Ovary (tissue), 9 donors: ENCODE results near the gene PLXDC2. TPM values are rescaled to one million over a fixed set of nuclear protein-coding genes. Genes with fewer than 3 reads are reported as not detected.
A peak's percentile ranks its signal among the peaks of the same experiment; 100 is the strongest.

Source experiments
- DNase-seq, 5 donors: peaks; one replicate each; pipeline ENCODE4 v3.0.0-alpha.2; 2019 to 2020
- H3K27ac ChIP-seq, 2 donors: fragments of 200-600 bp; one replicate each; pipeline versions ENCODE4 v1.5.1 to v1.8.0; 2019 to 2022
- H3K27me3 ChIP-seq: fragments of 200-600 bp; one replicate; pipeline ENCODE4 v1.8.0; 2022
- H3K36me3 ChIP-seq: fragments of 200-600 bp; sonication (generic); one replicate; pipeline ENCODE4 v1.5.1; 2019
- H3K4me1 ChIP-seq: one replicate; pipeline ENCODE4 v1.8.1; 2013; ENCODE audit warnings: mild to moderate bottlenecking, moderate library complexity; ENCODE audit not compliant: insufficient read depth
- H3K4me3 ChIP-seq: fragments of 200-600 bp; sonication (generic); one replicate; pipeline ENCODE4 v1.5.1; 2017
- H3K9me3 ChIP-seq, 2 donors: fragments of 200-600 bp in 1 of 2; sonication (generic) in 1 of 2; one replicate each; pipeline versions ENCODE4 v1.5.1 to v1.8.1; 2013 to 2019; ENCODE audit warnings: mild to moderate bottlenecking in 1 of 2, moderate library complexity in 1 of 2
- EP300 ChIP-seq: sonication (generic); formaldehyde crosslinking; IDR thresholded peaks from one replicate; pipeline ENCODE4 v1.6.1; 2017; ENCODE audit warnings: antibody characterized with exemption
- POLR2A ChIP-seq: fragments of 450-650 bp; IDR thresholded peaks from one replicate; pipeline ENCODE4 v1.6.1; 2017; ENCODE audit warnings: antibody characterized with exemption, mild to moderate bottlenecking, moderate library complexity
- WGBS, 3 donors: extraction: QIAGEN DNeasy Blood & Tissue Kit in 1 of 3; methylation state at CpG; one replicate each; pipeline versions ENCODE4 v1.1.5 to v1.1.7; 2013 to 2017; 5-methylcytosine and 5-hydroxymethylcytosine counted together
- intact Hi-C, 4 donors: fragments of 100-400 bp; cut with DNase I; formaldehyde crosslinking; loops; one replicate each; pipeline versions ENCODE4 v1.11.0 to v1.15.1; 2022 to 2023
- polyA plus RNA-seq, 2 donors: library from polyadenylated mRNA; stranded (reverse); fragments of 200-250 nt in 1 of 2; fragments of 350-450 nt in 1 of 2; fragmentation: Illumina TruSeq in 1 of 2; extraction: RNeasy Lipid Tissue Mini Kit (QIAGEN cat#74804) in 1 of 2; gene quantifications; one replicate each; pipeline ENCODE4 v1.2.3, GENCODE V29; 2013 to 2014
- total RNA-seq, 7 donors: library from RNA; depleted of rRNA in 2 of 7; stranded (reverse); fragments of >200 nt in 2 of 7; fragmentation: NEBNext Ultra II Directional in 3 of 7; extraction: Animal tissue kit (Norgen Biotek cat#: 25700) in 3 of 7; gene quantifications; one replicate each; pipeline versions ENCODE4 v1.1.0 to v1.2.4, GENCODE V29; 2016 to 2023
- TF ChIP-seq, protein P1 (sequence below), 3 donors: fragments of 450-650 bp in 2 of 3; fragments of 200-600 bp in 1 of 3; IDR thresholded peaks; one replicate each; pipeline versions ENCODE4 v1.5.1 to v1.8.0; 2016 to 2022; ENCODE audit warnings: antibody characterized with exemption in 3 of 3, mild to moderate bottlenecking in 1 of 3
- donor health status: DM: no; HTN: no; CAD: no; lungs with moderate emphysema.
- donor health status: DM: no; HTN: no; CAD: no.
- donor health status: Bipolar disorder and iron deficiency.
- donor health status: DM: yes; HTN: yes; CAD: no.
- donor health status: DM: no; HTN: no; CAD: no.
- donor health status: DM: yes; HTN: yes; CAD: no.

The PLXDC2 gene
- total and polyA plus RNA-seq, 9 donors = 13.6 to 76.0 (median 38.0) TPM

DNA sequence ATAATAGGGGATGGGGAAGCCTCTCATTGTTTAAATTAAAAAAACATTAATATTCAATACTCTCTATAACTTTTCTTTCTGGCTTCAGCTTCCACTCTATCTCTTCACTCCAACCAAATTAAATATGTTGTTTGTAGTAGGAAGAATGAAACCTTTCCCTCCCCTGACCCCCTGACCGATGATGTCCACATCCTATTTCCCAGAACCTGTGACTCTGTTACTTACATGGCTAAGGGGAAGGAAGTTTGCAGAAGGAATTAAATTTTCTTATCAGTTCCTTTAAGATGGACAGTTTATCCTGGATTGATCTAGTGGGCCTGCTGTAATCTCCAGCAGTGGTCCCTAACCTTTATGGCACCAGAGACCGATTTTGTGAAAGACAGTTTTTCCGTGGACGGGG lies 130.0 kb downstream of the PLXDC2 start:
- Histone ChIP-seq H3K4me1 (peaks cover 8% of the 10 kb centered on the region), H3K27ac (peak overlapping the region in 1 of 2 donors; percentile 32), H3K27me3 (no peaks in the 10 kb centered on the region), H3K9me3 (no peaks in the 10 kb centered on the region), H3K36me3 (no peaks in the 10 kb centered on the region), H3K4me3 (no peak overlapping the region)
- no peak for DNase-seq
- WGBS, 3 donors = 92 to 93% (median 92%) methylated on average over 4 of the region's 4 CpGs
- TF ChIP-seq, protein P1, sequence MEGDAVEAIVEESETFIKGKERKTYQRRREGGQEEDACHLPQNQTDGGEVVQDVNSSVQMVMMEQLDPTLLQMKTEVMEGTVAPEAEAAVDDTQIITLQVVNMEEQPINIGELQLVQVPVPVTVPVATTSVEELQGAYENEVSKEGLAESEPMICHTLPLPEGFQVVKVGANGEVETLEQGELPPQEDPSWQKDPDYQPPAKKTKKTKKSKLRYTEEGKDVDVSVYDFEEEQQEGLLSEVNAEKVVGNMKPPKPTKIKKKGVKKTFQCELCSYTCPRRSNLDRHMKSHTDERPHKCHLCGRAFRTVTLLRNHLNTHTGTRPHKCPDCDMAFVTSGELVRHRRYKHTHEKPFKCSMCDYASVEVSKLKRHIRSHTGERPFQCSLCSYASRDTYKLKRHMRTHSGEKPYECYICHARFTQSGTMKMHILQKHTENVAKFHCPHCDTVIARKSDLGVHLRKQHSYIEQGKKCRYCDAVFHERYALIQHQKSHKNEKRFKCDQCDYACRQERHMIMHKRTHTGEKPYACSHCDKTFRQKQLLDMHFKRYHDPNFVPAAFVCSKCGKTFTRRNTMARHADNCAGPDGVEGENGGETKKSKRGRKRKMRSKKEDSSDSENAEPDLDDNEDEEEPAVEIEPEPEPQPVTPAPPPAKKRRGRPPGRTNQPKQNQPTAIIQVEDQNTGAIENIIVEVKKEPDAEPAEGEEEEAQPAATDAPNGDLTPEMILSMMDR (IDR thresholded peaks at IDR 0.05) = no peak
- TF ChIP-seq EP300 (no peak), POLR2A (no peak)
- intact Hi-C loops = no loop called here

DNA sequence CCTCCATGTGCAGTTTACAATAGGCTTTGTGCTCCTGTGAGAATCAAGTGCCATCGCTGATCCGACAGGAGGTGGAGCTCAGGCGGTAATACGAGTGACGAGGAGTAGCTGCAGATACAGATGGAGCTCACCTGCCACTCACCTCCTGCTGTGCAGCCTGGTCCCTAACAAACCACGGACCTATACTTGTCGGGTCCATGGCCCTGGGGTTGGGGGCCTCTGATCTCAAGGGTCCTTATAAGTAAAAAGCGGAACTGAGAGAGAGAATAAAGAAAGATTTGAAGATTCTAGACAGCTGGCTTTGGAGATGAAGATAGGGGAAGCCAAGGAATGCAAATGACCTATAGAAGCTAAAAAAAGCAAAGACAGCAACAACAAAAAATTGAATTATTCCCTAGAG lies 130.6 kb downstream of the PLXDC2 start:
- TF ChIP-seq EP300 = no peak
- TF ChIP-seq POLR2A = no peak
- TF ChIP-seq, protein P1 (IDR thresholded peaks at IDR 0.05) = no peak
- DNase-seq = no peak
- no peaks in the 10 kb centered on the region for H3K27me3 ChIP-seq
- no peak overlapping the region for H3K4me3 ChIP-seq
- H3K4me1 ChIP-seq = peaks cover 7% of the 10 kb centered on the region
- H3K36me3 ChIP-seq = no peaks in the 10 kb centered on the region
- WGBS, 3 donors = 93 to 96% (median 95%) methylated on average over 8 of the region's 8 CpGs
- no peaks in the 10 kb centered on the region for H3K9me3 ChIP-seq
- intact Hi-C loops = no loop called here
- no peak overlapping the region for H3K27ac ChIP-seq

DNA sequence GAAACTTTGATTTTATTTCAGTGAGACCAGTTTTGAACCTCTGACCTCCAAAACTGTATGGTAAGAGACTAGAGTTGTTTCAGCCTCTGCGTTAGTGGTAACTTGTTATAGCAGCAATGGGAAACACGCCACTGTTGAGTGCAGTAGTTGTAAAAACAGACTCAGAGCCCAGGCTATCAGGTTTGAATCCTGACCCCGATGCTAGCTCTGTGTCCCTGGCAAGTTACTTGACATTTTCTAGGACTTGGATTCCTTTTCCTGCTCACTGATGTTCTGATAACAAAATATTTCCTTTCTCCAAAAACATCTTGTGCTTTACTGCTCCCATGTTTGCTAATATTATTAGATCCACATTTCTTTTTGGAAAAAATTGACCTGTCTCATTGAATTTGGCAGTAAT lies 131.0 kb downstream of the PLXDC2 start:
- Histone ChIP-seq H3K27me3 (no peaks in the 10 kb centered on the region), H3K9me3 (no peaks in the 10 kb centered on the region), H3K4me3 (no peak overlapping the region), H3K27ac (no peak overlapping the region), H3K36me3 (no peaks in the 10 kb centered on the region), H3K4me1 (peaks cover 7% of the 10 kb centered on the region)
- WGBS, 3 donors = 39 to 57% (median 39%) methylated on average over 3 of the region's 3 CpGs
- intact Hi-C loops = no loop called here
- TF ChIP-seq POLR2A = no peak
- TF ChIP-seq, protein P1 (IDR thresholded peaks at IDR 0.05) = no peak
- no peak for TF ChIP-seq EP300
- no peak for DNase-seq

DNA sequence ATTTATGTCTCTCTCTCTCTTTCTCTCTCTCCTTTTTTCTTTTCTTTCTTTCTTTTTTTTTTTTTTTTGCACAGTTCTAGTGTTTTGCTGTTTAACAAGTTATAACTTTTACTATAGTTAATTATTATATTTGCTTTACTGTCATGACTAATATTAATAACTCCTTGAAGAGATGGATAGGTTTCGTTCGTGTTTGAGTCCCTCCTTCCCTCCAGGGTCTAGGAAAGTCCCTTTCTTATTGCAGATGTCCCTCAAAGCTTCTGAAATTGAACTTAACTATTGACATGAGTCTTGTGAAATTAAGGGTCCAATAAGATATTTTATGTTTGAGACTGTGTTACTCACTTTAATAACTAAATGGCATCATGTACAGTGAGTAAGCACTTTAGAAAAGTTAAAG lies 131.4 kb downstream of the PLXDC2 start:
- TF ChIP-seq EP300 (no peak), POLR2A (no peak)
- TF ChIP-seq, protein P1 (IDR thresholded peaks at IDR 0.05) = no peak
- no peak overlapping the region for H3K27ac ChIP-seq
- DNase-seq = no peak
- 82 to 93% (median 93%) methylated on average over 2 of the region's 2 CpGs for WGBS, 3 donors
- intact Hi-C loops = no loop called here
- H3K4me3 ChIP-seq = no peak overlapping the region
- no peaks in the 10 kb centered on the region for H3K9me3 ChIP-seq
- H3K36me3 ChIP-seq = no peaks in the 10 kb centered on the region
- peaks cover 7% of the 10 kb centered on the region for H3K4me1 ChIP-seq
- H3K27me3 ChIP-seq = no peaks in the 10 kb centered on the region
